Liver (tissue), 10 donors: ENCODE data around the gene TAP1. TPM values are rescaled to one million over a fixed set of nuclear protein-coding genes. Genes with fewer than 3 reads are reported as not detected.

Experiments used
- DNase-seq: peaks from one replicate; pipeline ENCODE4 v3.0.0-alpha.2; 2017; ENCODE audit warnings: low spot score
- H3K27ac ChIP-seq, 2 donors: one replicate each; pipeline ENCODE4 v1.7.0; 2013; ENCODE audit warnings: inconsistent platforms in 2 of 2, low read length in 2 of 2, control low read depth in 1 of 2, low read depth in 1 of 2, mild to moderate bottlenecking in 1 of 2
- H3K27me3 ChIP-seq, 4 donors: one replicate each; pipeline versions ENCODE4 v1.6.1 to v1.7.0; 2013; ENCODE audit warnings: low read length in 3 of 4, inconsistent platforms in 1 of 4, mild to moderate bottlenecking in 1 of 4, moderate library complexity in 1 of 4; ENCODE audit not compliant: control insufficient read depth in 4 of 4, insufficient read depth in 4 of 4
- H3K36me3 ChIP-seq, 4 donors: one replicate each; pipeline versions ENCODE4 v1.6.1 to v1.7.0; 2013; ENCODE audit warnings: low read length in 3 of 4, mild to moderate bottlenecking in 3 of 4, low read depth in 1 of 4, moderate library complexity in 1 of 4; ENCODE audit not compliant: control insufficient read depth in 4 of 4, insufficient read depth in 3 of 4
- H3K4me1 ChIP-seq, 4 donors: one replicate each; pipeline versions ENCODE4 v1.6.1 to v1.7.0; 2013; ENCODE audit warnings: low read length in 3 of 4, mild to moderate bottlenecking in 3 of 4, moderate library complexity in 1 of 4; ENCODE audit not compliant: control insufficient read depth in 4 of 4, insufficient read depth in 4 of 4
- H3K4me3 ChIP-seq, 3 donors: one replicate each; pipeline versions ENCODE4 v1.6.1 to v1.7.0; 2013; ENCODE audit warnings: low read length in 3 of 3, control low read depth in 1 of 3, low read depth in 1 of 3, mild to moderate bottlenecking in 1 of 3
- H3K9ac ChIP-seq, 2 donors: one replicate each; pipeline ENCODE4 v1.7.0; 2013; ENCODE audit warnings: low read length in 2 of 2, mild to moderate bottlenecking in 2 of 2, moderate library complexity in 2 of 2, control low read depth in 1 of 2, low read depth in 1 of 2
- H3K9me3 ChIP-seq, 4 donors: one replicate each; pipeline versions ENCODE4 v1.6.1 to v1.7.0; 2013; ENCODE audit warnings: low read length in 3 of 4; ENCODE audit not compliant: control insufficient read depth in 4 of 4
- EGR1 ChIP-seq, 2 donors: IDR thresholded peaks; 2 replicates each; pipeline ENCODE4 v1.6.1; 2016 to 2018; ENCODE audit warnings: antibody characterized with exemption in 2 of 2, low read depth in 2 of 2
- HNF4A ChIP-seq, 2 donors: conservative IDR thresholded peaks; 2 replicates each; pipeline ENCODE4 v1.6.1; 2016; ENCODE audit warnings: antibody characterized with exemption in 2 of 2, mild to moderate bottlenecking in 2 of 2
- HNF4G ChIP-seq: IDR thresholded peaks from 2 replicates; pipeline ENCODE4 v1.6.1; 2016; ENCODE audit warnings: antibody characterized with exemption
- NR2F2 ChIP-seq: IDR thresholded peaks from 2 replicates; pipeline ENCODE4 v1.6.1; 2016; ENCODE audit warnings: antibody characterized with exemption
- RAD21 ChIP-seq, 2 donors: IDR thresholded peaks; 2 replicates each; pipeline ENCODE4 v1.6.1; 2016; ENCODE audit warnings: antibody characterized with exemption in 2 of 2, mild to moderate bottlenecking in 2 of 2
- SP1 ChIP-seq: IDR thresholded peaks from 2 replicates; pipeline ENCODE4 v1.6.1; 2018; ENCODE audit warnings: antibody characterized with exemption, mild to moderate bottlenecking
- WGBS: extraction: QIAGEN DNeasy Blood & Tissue Kit; methylation state at CpG from one replicate; pipeline ENCODE4 v1.1.7; 2013; 5-methylcytosine and 5-hydroxymethylcytosine counted together
- polyA plus RNA-seq, 2 donors: library from polyadenylated mRNA; stranded (reverse) in 1 of 2; unstranded in 1 of 2; fragments of 200-250 nt in 1 of 2; fragments of >200 nt in 1 of 2; fragmentation: Nextera tagmentation in 1 of 2; extraction: Ambion mirVana in 1 of 2; gene quantifications; one replicate each; pipeline versions ENCODE4 v1.2.1 to v1.2.3, GENCODE V29; 2013 to 2015
- small RNA-seq: library from RNA; depleted of rRNA; stranded (forward); fragments of <200 nt; gene quantifications from one replicate; pipeline ENCODE3, GENCODE V24; 2014
- total RNA-seq, 2 donors: library from RNA; depleted of rRNA; stranded (reverse); fragments of >200 nt; gene quantifications; one replicate each; pipeline ENCODE4 v1.2.3, GENCODE V29; 2014
- TF ChIP-seq, protein P1 (sequence below): IDR thresholded peaks from 2 replicates; pipeline ENCODE4 v1.6.1; 2016; ENCODE audit warnings: antibody characterized with exemption
- TF ChIP-seq, protein P2 (sequence below): IDR thresholded peaks from 2 replicates; pipeline ENCODE4 v1.6.1; 2016; ENCODE audit warnings: antibody characterized with exemption, mild to moderate bottlenecking
- TF ChIP-seq, protein P3 (sequence below): fragments of 150-350 bp; IDR thresholded peaks from 2 replicates; pipeline ENCODE4 v1.5.1; 2017; ENCODE audit warnings: improper control_type of control experiment, low read depth, low read length; ENCODE audit not compliant: missing input control
- donor health status: healthy.
- donor health status: healthy.
- donor health status: healthy.
- donor health status: healthy.
- donor health status: healthy.

The TAP1 gene
- total and polyA plus RNA-seq, 4 donors = 9.8 to 18.2 (median 12.3) TPM

DNA sequence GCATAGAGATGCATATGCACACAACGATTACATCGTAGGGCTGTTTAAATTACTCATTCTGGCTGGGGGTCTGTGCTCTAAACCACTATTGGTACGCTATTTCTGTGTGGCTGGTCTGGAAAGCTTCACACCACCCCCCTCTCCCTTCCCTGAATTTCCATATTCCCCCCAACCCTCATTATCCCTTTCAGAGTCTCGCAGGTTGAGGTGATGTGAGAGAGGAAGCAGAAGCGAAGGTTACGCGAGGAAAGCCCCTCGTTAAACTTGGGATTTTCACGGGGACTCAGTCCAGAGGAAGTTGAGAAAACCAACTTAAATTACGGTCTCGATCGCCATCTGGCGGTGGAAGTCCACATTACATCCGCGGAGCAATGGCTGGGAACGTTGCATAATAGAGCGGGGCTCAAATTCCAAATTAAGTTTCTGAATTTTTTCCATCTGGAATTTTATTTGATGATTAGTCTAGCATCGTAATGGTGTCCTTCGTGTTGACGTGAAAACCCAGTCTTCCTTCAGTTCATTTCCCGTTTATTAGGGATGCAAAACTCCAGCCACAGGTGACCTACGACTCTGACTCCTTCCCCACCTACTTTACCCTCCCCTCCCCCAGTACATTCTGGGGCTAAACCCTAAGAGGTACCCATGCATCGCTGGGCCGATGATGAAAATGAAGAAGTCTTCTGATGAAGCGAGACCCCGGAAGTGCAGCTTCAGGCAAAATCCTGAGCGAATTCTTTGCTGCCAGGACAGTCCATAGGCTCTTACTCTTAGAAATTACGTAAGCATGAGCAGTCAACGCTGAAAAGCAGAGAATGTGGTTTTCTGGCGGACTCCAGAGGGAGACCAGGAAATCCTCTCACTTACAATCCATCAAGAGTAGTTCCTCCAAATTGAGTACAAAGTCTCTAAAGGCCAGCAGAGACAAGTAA is 56.4 kb downstream of the TAP1 start:
- TF ChIP-seq, protein P1, sequence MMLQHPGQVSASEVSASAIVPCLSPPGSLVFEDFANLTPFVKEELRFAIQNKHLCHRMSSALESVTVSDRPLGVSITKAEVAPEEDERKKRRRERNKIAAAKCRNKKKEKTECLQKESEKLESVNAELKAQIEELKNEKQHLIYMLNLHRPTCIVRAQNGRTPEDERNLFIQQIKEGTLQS = peak; percentile 9
- TF ChIP-seq HNF4A (conservative IDR thresholded peaks at IDR 0.05) = peak; percentile 39 to 73
- no peak for TF ChIP-seq EGR1 (IDR thresholded peaks at IDR 0.05; ENCODE audit: low read depth in 2 of 2)
- TF ChIP-seq, protein P2, sequence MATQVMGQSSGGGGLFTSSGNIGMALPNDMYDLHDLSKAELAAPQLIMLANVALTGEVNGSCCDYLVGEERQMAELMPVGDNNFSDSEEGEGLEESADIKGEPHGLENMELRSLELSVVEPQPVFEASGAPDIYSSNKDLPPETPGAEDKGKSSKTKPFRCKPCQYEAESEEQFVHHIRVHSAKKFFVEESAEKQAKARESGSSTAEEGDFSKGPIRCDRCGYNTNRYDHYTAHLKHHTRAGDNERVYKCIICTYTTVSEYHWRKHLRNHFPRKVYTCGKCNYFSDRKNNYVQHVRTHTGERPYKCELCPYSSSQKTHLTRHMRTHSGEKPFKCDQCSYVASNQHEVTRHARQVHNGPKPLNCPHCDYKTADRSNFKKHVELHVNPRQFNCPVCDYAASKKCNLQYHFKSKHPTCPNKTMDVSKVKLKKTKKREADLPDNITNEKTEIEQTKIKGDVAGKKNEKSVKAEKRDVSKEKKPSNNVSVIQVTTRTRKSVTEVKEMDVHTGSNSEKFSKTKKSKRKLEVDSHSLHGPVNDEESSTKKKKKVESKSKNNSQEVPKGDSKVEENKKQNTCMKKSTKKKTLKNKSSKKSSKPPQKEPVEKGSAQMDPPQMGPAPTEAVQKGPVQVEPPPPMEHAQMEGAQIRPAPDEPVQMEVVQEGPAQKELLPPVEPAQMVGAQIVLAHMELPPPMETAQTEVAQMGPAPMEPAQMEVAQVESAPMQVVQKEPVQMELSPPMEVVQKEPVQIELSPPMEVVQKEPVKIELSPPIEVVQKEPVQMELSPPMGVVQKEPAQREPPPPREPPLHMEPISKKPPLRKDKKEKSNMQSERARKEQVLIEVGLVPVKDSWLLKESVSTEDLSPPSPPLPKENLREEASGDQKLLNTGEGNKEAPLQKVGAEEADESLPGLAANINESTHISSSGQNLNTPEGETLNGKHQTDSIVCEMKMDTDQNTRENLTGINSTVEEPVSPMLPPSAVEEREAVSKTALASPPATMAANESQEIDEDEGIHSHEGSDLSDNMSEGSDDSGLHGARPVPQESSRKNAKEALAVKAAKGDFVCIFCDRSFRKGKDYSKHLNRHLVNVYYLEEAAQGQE = no peak
- peak; percentile 84 to 87 for TF ChIP-seq RAD21 (IDR thresholded peaks at IDR 0.05)
- TF ChIP-seq NR2F2 = no peak
- TF ChIP-seq HNF4G = peak; percentile 40
- TF ChIP-seq, protein P3, sequence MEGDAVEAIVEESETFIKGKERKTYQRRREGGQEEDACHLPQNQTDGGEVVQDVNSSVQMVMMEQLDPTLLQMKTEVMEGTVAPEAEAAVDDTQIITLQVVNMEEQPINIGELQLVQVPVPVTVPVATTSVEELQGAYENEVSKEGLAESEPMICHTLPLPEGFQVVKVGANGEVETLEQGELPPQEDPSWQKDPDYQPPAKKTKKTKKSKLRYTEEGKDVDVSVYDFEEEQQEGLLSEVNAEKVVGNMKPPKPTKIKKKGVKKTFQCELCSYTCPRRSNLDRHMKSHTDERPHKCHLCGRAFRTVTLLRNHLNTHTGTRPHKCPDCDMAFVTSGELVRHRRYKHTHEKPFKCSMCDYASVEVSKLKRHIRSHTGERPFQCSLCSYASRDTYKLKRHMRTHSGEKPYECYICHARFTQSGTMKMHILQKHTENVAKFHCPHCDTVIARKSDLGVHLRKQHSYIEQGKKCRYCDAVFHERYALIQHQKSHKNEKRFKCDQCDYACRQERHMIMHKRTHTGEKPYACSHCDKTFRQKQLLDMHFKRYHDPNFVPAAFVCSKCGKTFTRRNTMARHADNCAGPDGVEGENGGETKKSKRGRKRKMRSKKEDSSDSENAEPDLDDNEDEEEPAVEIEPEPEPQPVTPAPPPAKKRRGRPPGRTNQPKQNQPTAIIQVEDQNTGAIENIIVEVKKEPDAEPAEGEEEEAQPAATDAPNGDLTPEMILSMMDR = peak; percentile 98
- TF ChIP-seq SP1 = no peak
- H3K4me3 ChIP-seq = peak overlapping the region in 1 of 3 donors; percentile 12
- peaks cover 0 to 7% (median 2%) of the 10 kb centered on the region in 4 donors for H3K27me3 ChIP-seq
- 9% methylated on average over 30 of the region's 30 CpGs for WGBS
- H3K4me1 ChIP-seq = peaks cover 0 to 9% (median 7%) of the 10 kb centered on the region in 4 donors
- no peaks in the 10 kb centered on the region for H3K9me3 ChIP-seq
- peak; percentile 83 for DNase-seq
- no peak overlapping the region for H3K27ac ChIP-seq
- no peaks in the 10 kb centered on the region for H3K36me3 ChIP-seq
- peak overlapping the region in 1 of 2 donors; percentile 82 for H3K9ac ChIP-seq

Small RNA genes within 50 kb of the gene (small RNA-seq; reads per million reads assigned to genes)
- gene HLA-Z = not detected

Other genes with a start within 250 kb of the TAP1 start
- 10 to 100 TPM in 1 of 2 donors, 1 to 10 TPM in 1; 8.5 to 19.9 TPM for gene HLA-DQA1, start 216.3 kb downstream of the TAP1 start, total RNA-seq
- 10 to 100 TPM in 1 of 2 donors, 1 to 10 TPM in 1; 2.1 to 10.2 TPM for gene HLA-DQA1, start 216.3 kb downstream of the TAP1 start, polyA plus RNA-seq
- gene HLA-DQB1, start 187.0 kb downstream of the TAP1 start, total RNA-seq = 10 to 100 TPM; 12.1 to 12.4 TPM
- gene HLA-DQB1, start 187.0 kb downstream of the TAP1 start, polyA plus RNA-seq = 1 to 10 TPM; 1.9 to 2.4 TPM
- gene HLA-DQA2, start 112.3 kb downstream of the TAP1 start, total RNA-seq = under 1 TPM in 1 of 2 donors, not detected in 1; 0.23 TPM
- under 1 TPM; 0.16 to 0.32 TPM for gene HLA-DQA2, start 112.3 kb downstream of the TAP1 start, polyA plus RNA-seq
- not detected for gene HLA-DQB2, start 90.2 kb downstream of the TAP1 start, total RNA-seq
- under 1 TPM in 1 of 2 donors, not detected in 1; 0.32 TPM for gene HLA-DQB2, start 90.2 kb downstream of the TAP1 start, polyA plus RNA-seq
- gene HLA-DOB, start 36.7 kb downstream of the TAP1 start, total RNA-seq = under 1 TPM in 1 of 2 donors, not detected in 1; 0.25 TPM
- gene HLA-DOB, start 36.7 kb downstream of the TAP1 start, polyA plus RNA-seq = under 1 TPM; 0.16 to 0.67 TPM
- 1 to 10 TPM; 5.1 to 7.7 TPM for gene TAP2, start 15.0 kb downstream of the TAP1 start, total RNA-seq
- 10 to 100 TPM in 1 of 2 donors, 1 to 10 TPM in 1; 2.2 to 14.9 TPM for gene TAP2, start 15.0 kb downstream of the TAP1 start, polyA plus RNA-seq
- 10 to 100 TPM; 19.9 to 39.1 TPM for gene PSMB8, start 9.7 kb downstream of the TAP1 start, total RNA-seq
- gene PSMB8, start 9.7 kb downstream of the TAP1 start, polyA plus RNA-seq = 10 to 100 TPM; 49.0 to 75.1 TPM
- 10 to 100 TPM; 11.7 to 13.4 TPM for gene PSMB9, start 488 bp upstream of the TAP1 start, total RNA-seq
- 10 to 100 TPM; 27.1 to 31.6 TPM for gene PSMB9, start 488 bp upstream of the TAP1 start, polyA plus RNA-seq
- 10 to 100 TPM in 1 of 2 donors, 1 to 10 TPM in 1; 8.1 to 13.1 TPM for gene HLA-DMB, start 87.3 kb upstream of the TAP1 start, total RNA-seq
- gene HLA-DMB, start 87.3 kb upstream of the TAP1 start, polyA plus RNA-seq = 1 to 10 TPM; 2.8 to 7.3 TPM
- gene HLA-DMA, start 99.4 kb upstream of the TAP1 start, total RNA-seq = 1 to 10 TPM; 6.2 to 7.8 TPM
- 10 to 100 TPM in 1 of 2 donors, 1 to 10 TPM in 1; 10.0 to 15.1 TPM for gene HLA-DMA, start 99.4 kb upstream of the TAP1 start, polyA plus RNA-seq
- gene BRD2, start 114.9 kb upstream of the TAP1 start, total RNA-seq = 100 to 1,000 TPM in 1 of 2 donors, 10 to 100 TPM in 1; 46.0 to 100 TPM
- 10 to 100 TPM; 29.8 to 54.4 TPM for gene BRD2, start 114.9 kb upstream of the TAP1 start, polyA plus RNA-seq
- 1 to 10 TPM; 1.3 to 3.0 TPM for gene HLA-DOA, start 155.9 kb upstream of the TAP1 start, total RNA-seq
- gene HLA-DOA, start 155.9 kb upstream of the TAP1 start, polyA plus RNA-seq = 1 to 10 TPM in 1 of 2 donors, under 1 TPM in 1; 0.69 to 1.9 TPM
- 10 to 100 TPM; 27.3 to 31.2 TPM for gene HLA-DPA1, start 219.9 kb upstream of the TAP1 start, total RNA-seq
- 10 to 100 TPM; 12.0 to 49.3 TPM for gene HLA-DPA1, start 219.9 kb upstream of the TAP1 start, polyA plus RNA-seq
- gene HLA-DPB1, start 222.3 kb upstream of the TAP1 start, total RNA-seq = 10 to 100 TPM; 23.4 to 24.5 TPM
- gene HLA-DPB1, start 222.3 kb upstream of the TAP1 start, polyA plus RNA-seq = 10 to 100 TPM; 15.5 to 37.8 TPM